Mesenchymal stem cell (in vitro differentiated cells and primary cell): ENCODE results near the gene MEIOSIN.
A peak's percentile ranks its signal among the peaks of the same experiment; 100 is the strongest.

Source experiments
- DNase-seq: peaks from one replicate; pipeline ENCODE4 v3.0.0-alpha.2; 2013
- H2AFZ ChIP-seq: one replicate; pipeline ENCODE4 v1.6.1; 2013; ENCODE audit warnings: low read depth, mild to moderate bottlenecking, control low read depth, inconsistent platforms, low read length, moderate library complexity
- H2AK5ac ChIP-seq: 2 replicates; pipeline ENCODE4 v1.6.1; 2013; ENCODE audit warnings: low read length, moderate library complexity, mild to moderate bottlenecking, inconsistent platforms; ENCODE audit not compliant: severe bottlenecking
- H2BK120ac ChIP-seq: one replicate; pipeline ENCODE4 v1.6.1; 2013; ENCODE audit warnings: low read depth, mild to moderate bottlenecking, inconsistent platforms, low read length, moderate library complexity
- H2BK12ac ChIP-seq, 2 experiments: one replicate each; pipeline ENCODE4 v1.6.1; 2013; ENCODE audit warnings: inconsistent platforms in 2 of 2, low read length in 2 of 2, mild to moderate bottlenecking in 2 of 2, moderate library complexity in 2 of 2, control low read depth in 1 of 2
- H2BK15ac ChIP-seq: one replicate; pipeline ENCODE4 v1.6.1; 2013; ENCODE audit warnings: mild to moderate bottlenecking, low read depth, inconsistent platforms; ENCODE audit not compliant: poor library complexity, severe bottlenecking
- H2BK5ac ChIP-seq: 2 replicates; pipeline ENCODE4 v1.6.1; 2013; ENCODE audit warnings: low read depth, mild to moderate bottlenecking, low read length, control low read depth, inconsistent platforms; ENCODE audit not compliant: poor library complexity, severe bottlenecking
- H3K14ac ChIP-seq, 2 experiments: one replicate each; pipeline ENCODE4 v1.6.1; 2013; ENCODE audit warnings: inconsistent platforms in 2 of 2, low read length in 2 of 2, control low read depth in 1 of 2, mild to moderate bottlenecking in 1 of 2, moderate library complexity in 1 of 2
- H3K18ac ChIP-seq, 2 experiments: one replicate each; pipeline ENCODE4 v1.6.1; 2013; ENCODE audit warnings: inconsistent platforms in 2 of 2, low read length in 2 of 2, control low read depth in 1 of 2, low read depth in 1 of 2, mild to moderate bottlenecking in 1 of 2
- H3K23ac ChIP-seq, 2 experiments: one replicate each; pipeline ENCODE4 v1.6.1; 2013; ENCODE audit warnings: inconsistent platforms in 2 of 2, low read length in 2 of 2, mild to moderate bottlenecking in 2 of 2, moderate library complexity in 2 of 2, control low read depth in 1 of 2
- H3K27ac ChIP-seq: 2 replicates; pipeline ENCODE4 v1.5.1; 2013; ENCODE audit warnings: mild to moderate bottlenecking, moderate library complexity, low read length, control low read depth, inconsistent platforms; ENCODE audit not compliant: poor library complexity, severe bottlenecking
- H3K27me3 ChIP-seq, 2 experiments: 2 replicates each; pipeline versions ENCODE4 v1.6.1 to v1.7.0; 2013; ENCODE audit warnings: low read length in 2 of 2, mild to moderate bottlenecking in 2 of 2, moderate library complexity in 2 of 2, control low read depth in 1 of 2, inconsistent platforms in 1 of 2; ENCODE audit not compliant: control insufficient read depth in 1 of 2, insufficient read depth in 1 of 2
- H3K36me3 ChIP-seq, 2 experiments: 2 replicates each; pipeline versions ENCODE4 v1.6.1 to v1.7.0; 2013; ENCODE audit warnings: low read length in 2 of 2, control low read depth in 1 of 2, inconsistent platforms in 1 of 2, low read depth in 1 of 2, mild to moderate bottlenecking in 1 of 2; ENCODE audit not compliant: insufficient read depth in 2 of 2, control insufficient read depth in 1 of 2
- H3K4ac ChIP-seq, 2 experiments: one replicate each; pipeline ENCODE4 v1.6.1; 2013; ENCODE audit warnings: inconsistent platforms in 2 of 2, low read length in 2 of 2, mild to moderate bottlenecking in 2 of 2, moderate library complexity in 2 of 2, control low read depth in 1 of 2, low read depth in 1 of 2
- H3K4me1 ChIP-seq: 2 replicates; pipeline ENCODE4 v1.6.1; 2013; ENCODE audit warnings: low read depth, low read length, control low read depth; ENCODE audit not compliant: control insufficient read depth, insufficient read depth
- H3K4me2 ChIP-seq: 2 replicates; pipeline ENCODE4 v1.6.1; 2013; ENCODE audit warnings: low read length, mild to moderate bottlenecking, inconsistent platforms; ENCODE audit not compliant: poor library complexity, severe bottlenecking
- H3K4me3 ChIP-seq, 2 experiments: 2 replicates each; pipeline versions ENCODE4 v1.5.1 to v1.7.0; 2013; ENCODE audit warnings: low read length in 2 of 2, mild to moderate bottlenecking in 2 of 2, control low read depth in 1 of 2, low read depth in 1 of 2; ENCODE audit not compliant: insufficient read depth in 1 of 2
- H3K79me1 ChIP-seq: replicated peaks from 2 replicates; pipeline ENCODE4 v1.6.1; 2013; ENCODE audit warnings: mild to moderate bottlenecking, control low read depth, low read length, inconsistent platforms; ENCODE audit not compliant: poor library complexity, severe bottlenecking
- H3K9ac ChIP-seq: 2 replicates; pipeline ENCODE4 v1.7.0; 2013; ENCODE audit warnings: mild to moderate bottlenecking, low read length, moderate library complexity
- H3K9me3 ChIP-seq: 2 replicates; pipeline ENCODE4 v1.7.0; 2013; ENCODE audit warnings: mild to moderate bottlenecking, low read length; ENCODE audit not compliant: control insufficient read depth
- H4K8ac ChIP-seq: one replicate; pipeline ENCODE4 v1.6.1; 2013; ENCODE audit warnings: inconsistent platforms, mild to moderate bottlenecking, low read length, moderate library complexity
- H4K91ac ChIP-seq: one replicate; pipeline ENCODE4 v1.6.1; 2013; ENCODE audit warnings: mild to moderate bottlenecking, low read length, inconsistent platforms
- WGBS: methylation state at CpG from one replicate; pipeline ENCODE4 v1.1.7; 2013; ENCODE audit warnings: mixed read lengths; 5-methylcytosine and 5-hydroxymethylcytosine counted together

The MEIOSIN gene

GRCh38 chr19:45713141-45713540 is 20.1 kb upstream of the MEIOSIN start:
- H4K8ac ChIP-seq: no peak overlapping the region
- no peaks in the 10 kb centered on the region for H3K27me3 ChIP-seq
- peaks cover 30% of the 10 kb centered on the region for H3K79me1 ChIP-seq
- peak overlapping the region; percentile 65 for H2BK15ac ChIP-seq
- no peak overlapping the region for H3K4me3 ChIP-seq
- H3K4me2 ChIP-seq: no peak overlapping the region
- no peak overlapping the region for H3K14ac ChIP-seq
- H3K27ac ChIP-seq: no peak overlapping the region
- 98% methylated on average over 14 of the region's 15 CpGs for WGBS
- no peak overlapping the region for H2AK5ac ChIP-seq
- H4K91ac ChIP-seq: no peak overlapping the region
- DNase-seq: no peak
- H2BK12ac ChIP-seq: no peak overlapping the region
- H2AFZ ChIP-seq: no peak overlapping the region
- no peak overlapping the region for H3K9ac ChIP-seq
- H2BK120ac ChIP-seq: no peak overlapping the region
- no peaks in the 10 kb centered on the region for H3K9me3 ChIP-seq
- no peak overlapping the region for H3K23ac ChIP-seq
- H2BK5ac ChIP-seq: no peak overlapping the region
- H3K36me3 ChIP-seq: peaks cover 26 to 32% of the 10 kb centered on the region in 2 experiments
- H3K18ac ChIP-seq: no peak overlapping the region
- no peak overlapping the region for H3K4ac ChIP-seq
- peaks cover 6% of the 10 kb centered on the region for H3K4me1 ChIP-seq

GRCh38 chr19:45715139-45715538 is 18.1 kb upstream of the MEIOSIN start:
- H2BK5ac ChIP-seq: no peak overlapping the region
- no peak overlapping the region for H3K14ac ChIP-seq
- peaks cover 9% of the 10 kb centered on the region for H3K4me1 ChIP-seq
- H3K9ac ChIP-seq: no peak overlapping the region
- WGBS: 84% methylated on average over 3 of the region's 3 CpGs
- no peak overlapping the region for H2BK12ac ChIP-seq
- no peak overlapping the region for H3K23ac ChIP-seq
- H2BK120ac ChIP-seq: peak overlapping the region; percentile 64
- H3K36me3 ChIP-seq: peaks cover 29 to 31% of the 10 kb centered on the region in 2 experiments
- H3K4ac ChIP-seq: no peak overlapping the region
- peaks cover 30% of the 10 kb centered on the region for H3K79me1 ChIP-seq
- H3K9me3 ChIP-seq: no peaks in the 10 kb centered on the region
- H2AK5ac ChIP-seq: no peak overlapping the region
- no peak overlapping the region for H3K27ac ChIP-seq
- no peaks in the 10 kb centered on the region for H3K27me3 ChIP-seq
- H3K4me3 ChIP-seq: no peak overlapping the region
- H4K91ac ChIP-seq: no peak overlapping the region
- no peak overlapping the region for H4K8ac ChIP-seq
- DNase-seq: no peak
- H3K18ac ChIP-seq: no peak overlapping the region
- H3K4me2 ChIP-seq: no peak overlapping the region
- H2BK15ac ChIP-seq: no peak overlapping the region
- H2AFZ ChIP-seq: no peak overlapping the region

- peak; percentile 35 for DNase-seq
- Histone ChIP-seq H3K36me3 (peaks cover 25 to 27% of the 10 kb centered on the region in 2 experiments), H3K23ac (peak overlapping the region in 1 of 2 experiments; percentile 30), H2BK15ac (peak overlapping the region; percentile 85), H3K18ac (peak overlapping the region in 1 of 2 experiments; percentile 58), H2BK12ac (peak overlapping the region; percentile 11 to 52), H3K4me1 (peaks cover 9% of the 10 kb centered on the region), H3K4me3 (peak overlapping the region; percentile 48 to 90), H2AFZ (no peak overlapping the region), H2BK120ac (peak overlapping the region; percentile 64), H3K14ac (peak overlapping the region in 1 of 2 experiments; percentile 23), H3K9ac (peak overlapping the region; percentile 95), H3K27me3 (no peaks in the 10 kb centered on the region), H4K91ac (peak overlapping the region; percentile 57), H4K8ac (peak overlapping the region; percentile 73), H3K79me1 (peaks cover 22% of the 10 kb centered on the region), H3K27ac (peak overlapping the region; percentile 64), H2AK5ac (peak overlapping the region; percentile 94), H3K9me3 (no peaks in the 10 kb centered on the region), H3K4me2 (peak overlapping the region; percentile 95), H3K4ac (peak overlapping the region; percentile 73 to 74), H2BK5ac (peak overlapping the region; percentile 59)
- 4% methylated on average over 24 of the region's 24 CpGs for WGBS
These were observed 16.7 kb upstream of the MEIOSIN start for GRCh38 chr19:45716359-45717130.

- H3K27ac ChIP-seq: peak overlapping the region; percentile 80
- H3K14ac ChIP-seq: no peak overlapping the region
- H3K23ac ChIP-seq: peak overlapping the region in 1 of 2 experiments; percentile 87
- peaks cover 17 to 26% of the 10 kb centered on the region in 2 experiments for H3K36me3 ChIP-seq
- no peaks in the 10 kb centered on the region for H3K9me3 ChIP-seq
- peak overlapping the region; percentile 53 for H4K91ac ChIP-seq
- H4K8ac ChIP-seq: peak overlapping the region; percentile 73
- under 1% methylated on average over 51 of the region's 51 CpGs for WGBS
- H3K4me3 ChIP-seq: peak overlapping the region; percentile 48 to 90
- H3K18ac ChIP-seq: peak overlapping the region; percentile 68 to 86
- DNase-seq: peak; percentile 99
- H2BK12ac ChIP-seq: peak overlapping the region in 1 of 2 experiments; percentile 90
- no peak overlapping the region for H2AFZ ChIP-seq
- H2BK120ac ChIP-seq: peak overlapping the region; percentile 64
- H3K9ac ChIP-seq: peak overlapping the region; percentile 95
- no peaks in the 10 kb centered on the region for H3K27me3 ChIP-seq
- peak overlapping the region; percentile 95 for H3K4me2 ChIP-seq
- peaks cover 19% of the 10 kb centered on the region for H3K79me1 ChIP-seq
- peak overlapping the region; percentile 94 for H2AK5ac ChIP-seq
- peak overlapping the region; percentile 71 for H2BK5ac ChIP-seq
- H2BK15ac ChIP-seq: peak overlapping the region; percentile 17
- H3K4me1 ChIP-seq: peaks cover 12% of the 10 kb centered on the region
- H3K4ac ChIP-seq: peak overlapping the region; percentile 73 to 92
These were observed 15.9 kb upstream of the MEIOSIN start for GRCh38 chr19:45717131-45717982.
